GM21737 (cell line): ENCODE measurements around the gene COL26A1.
"Not testable (repeated sequence)": the region's sequence is repeated elsewhere in the genome, so short reads cannot be mapped to it uniquely, and the experiment has no call there.

Experiments used
- ATAC-seq: cut with Tn5 transposase; IDR thresholded peaks from one replicate; pipeline ENCODE4 v1.9.1; 2021; ENCODE audit warnings: mild to moderate bottlenecking, moderate library complexity; ENCODE audit not compliant: unreplicated experiment

The COL26A1 gene

DNA sequence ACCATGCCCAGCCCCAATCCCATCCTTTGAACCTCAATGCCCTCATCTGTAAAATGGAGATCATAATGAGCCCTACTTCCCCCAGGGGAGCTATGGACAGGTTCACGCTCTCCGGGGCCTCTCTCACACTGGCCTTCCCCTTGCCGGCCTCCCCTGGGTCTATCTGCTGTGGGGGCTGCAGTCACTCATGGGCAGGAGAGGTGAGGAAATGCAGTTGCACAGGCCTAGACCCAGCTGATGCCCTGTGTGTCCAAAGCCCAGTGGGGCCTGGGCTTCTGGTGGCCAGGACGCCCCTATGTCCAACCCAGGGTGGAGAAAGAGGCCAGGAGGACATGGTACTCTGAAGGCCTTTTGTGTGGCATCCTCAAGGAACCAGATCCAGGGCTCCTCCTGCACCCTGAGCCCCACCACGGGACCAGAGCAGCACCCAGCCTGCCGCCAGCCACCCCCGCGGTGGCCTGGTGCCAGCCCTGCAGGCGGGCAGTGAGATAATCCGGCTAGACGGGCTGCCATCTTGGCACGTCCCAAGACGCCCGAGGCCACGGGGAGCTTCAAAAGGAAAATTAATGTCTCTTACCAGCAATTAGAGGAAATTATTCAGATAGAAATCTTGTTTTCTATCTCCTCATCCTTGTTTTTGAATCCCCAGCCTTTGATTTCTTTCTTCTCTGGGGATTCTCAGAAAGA, 227.4 kb downstream of the COL26A1 start:
- no peak for ATAC-seq

GRCh38 chr7:101590663-101591435, 228.2 kb downstream of the COL26A1 start:
- ATAC-seq = no peak

DNA sequence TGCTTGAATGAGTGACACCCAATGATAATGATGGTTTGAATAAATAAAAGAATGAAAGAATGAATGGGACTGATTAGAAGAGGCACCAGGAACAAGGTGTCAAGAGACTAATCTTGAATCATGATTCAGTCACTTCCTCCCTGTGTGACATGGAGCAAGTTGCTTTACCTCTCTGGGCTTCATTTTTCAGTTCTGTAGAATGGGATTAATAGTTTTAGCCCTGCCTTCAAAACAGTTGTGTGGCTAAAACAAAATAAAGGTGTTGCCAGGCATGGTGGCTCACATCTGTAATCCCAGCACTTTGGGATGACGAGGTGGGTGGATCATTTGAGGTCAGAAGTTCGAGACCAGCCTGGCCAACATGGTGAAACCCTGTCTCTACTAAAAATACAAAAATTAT, 228.8 kb downstream of the COL26A1 start:
- no peak for ATAC-seq

- ATAC-seq = no peak
These were observed 230.9 kb downstream of the COL26A1 start for GRCh38 chr7:101593556-101593955.

- no peak for ATAC-seq
These were observed 232.1 kb downstream of the COL26A1 start for GRCh38 chr7:101594790-101595189.

- no peak for ATAC-seq
These were observed 232.6 kb downstream of the COL26A1 start for GRCh38 chr7:101595246-101595645.

DNA sequence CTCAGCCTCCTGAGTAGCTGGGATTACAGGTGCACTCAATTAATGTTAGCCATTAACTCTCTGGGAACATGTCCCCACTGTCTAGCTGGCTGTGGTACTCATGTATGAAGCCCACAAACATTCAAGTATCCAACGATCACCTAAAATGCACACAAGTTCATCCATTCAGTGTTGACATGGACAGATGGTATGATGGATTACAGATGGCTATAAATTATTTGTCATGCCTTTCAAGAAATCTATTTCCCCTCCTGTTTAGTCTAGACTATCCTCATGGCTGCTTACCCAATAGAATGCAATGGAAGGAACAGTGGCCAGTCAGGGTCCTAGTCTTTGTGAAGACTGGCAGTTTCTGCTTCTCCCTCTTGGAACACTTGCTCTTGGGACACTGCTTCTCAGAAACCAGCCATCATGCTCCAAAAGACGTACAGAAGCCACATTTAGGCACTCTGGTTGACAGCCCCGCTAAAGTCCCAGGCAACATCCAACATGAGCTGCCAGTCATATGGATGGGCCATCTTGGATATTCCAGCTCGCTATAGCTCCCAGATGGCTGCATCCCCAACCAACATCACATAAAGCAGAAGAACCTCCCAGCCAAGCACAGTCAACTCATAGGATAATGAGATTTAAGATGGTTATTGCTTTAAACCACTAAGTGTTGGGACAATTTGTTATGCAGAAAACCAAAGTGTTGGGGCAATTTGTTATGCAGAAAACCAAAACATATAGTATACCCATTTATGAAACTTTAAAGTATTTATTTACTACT, 233.3 kb downstream of the COL26A1 start:
- no peak for ATAC-seq

DNA sequence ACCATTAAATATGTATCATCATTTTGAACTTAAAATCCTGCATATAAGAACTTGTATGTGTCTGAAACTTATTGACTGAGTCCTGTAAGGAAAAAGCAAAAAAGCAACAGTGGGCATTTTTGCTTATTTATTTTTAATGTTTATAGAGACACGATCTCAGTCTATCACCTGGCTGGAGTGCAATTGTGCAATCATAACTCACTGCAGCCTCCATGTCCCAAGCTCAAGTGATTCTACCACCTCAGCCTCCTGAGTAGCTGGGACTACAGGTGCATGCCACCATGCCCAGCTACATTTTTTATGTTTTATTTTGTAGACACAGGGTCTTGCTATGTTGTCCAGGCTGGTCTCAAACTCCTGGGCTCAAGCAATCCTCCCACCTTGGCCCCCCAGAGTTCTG, 234.2 kb downstream of the COL26A1 start:
- no peak for ATAC-seq

GRCh38 chr7:101597941-101598340, 235.3 kb downstream of the COL26A1 start:
- no peak for ATAC-seq

GRCh38 chr7:101598422-101598985, 235.8 kb downstream of the COL26A1 start:
- ATAC-seq = no peak

DNA sequence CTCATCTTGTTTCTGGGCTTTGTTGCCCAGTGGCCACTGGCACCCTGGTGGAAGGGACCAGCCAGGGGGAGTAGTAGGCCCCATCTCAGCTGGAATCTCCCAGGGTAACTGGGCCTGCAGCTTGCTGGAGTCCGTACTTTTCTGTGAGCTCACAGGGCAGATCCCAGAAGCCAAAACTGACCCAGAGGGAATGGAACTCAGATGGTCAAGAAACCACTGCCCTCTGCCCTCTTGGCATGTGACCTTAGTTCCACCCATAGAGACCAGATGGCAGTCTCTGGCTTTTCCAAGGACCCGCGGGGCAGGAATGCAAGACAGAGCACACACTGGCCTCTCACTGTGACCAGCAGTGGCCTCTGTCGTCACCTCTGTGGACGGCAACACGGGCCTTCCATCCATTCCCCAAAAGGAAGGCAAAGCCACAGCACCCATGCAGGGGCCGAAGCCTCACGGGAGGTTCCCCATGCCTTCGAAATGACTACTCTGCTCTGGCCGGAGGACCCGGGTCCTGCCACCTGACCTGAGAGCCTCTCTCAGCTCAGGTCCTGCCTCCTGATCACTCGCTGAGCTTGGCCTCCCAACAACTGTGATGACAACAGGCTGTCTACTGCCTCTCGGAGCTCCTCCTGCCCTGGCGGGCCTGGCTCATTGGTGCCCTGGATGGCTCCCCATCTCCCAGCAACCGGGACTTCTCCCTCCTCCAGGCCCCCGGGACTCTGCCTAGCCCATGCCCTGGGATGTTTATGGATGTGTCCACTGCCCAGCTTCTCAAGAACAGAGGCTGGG, 236.5 kb downstream of the COL26A1 start:
- no peak for ATAC-seq

GRCh38 chr7:101599787-101600186, 237.1 kb downstream of the COL26A1 start:
- no peak for ATAC-seq

DNA sequence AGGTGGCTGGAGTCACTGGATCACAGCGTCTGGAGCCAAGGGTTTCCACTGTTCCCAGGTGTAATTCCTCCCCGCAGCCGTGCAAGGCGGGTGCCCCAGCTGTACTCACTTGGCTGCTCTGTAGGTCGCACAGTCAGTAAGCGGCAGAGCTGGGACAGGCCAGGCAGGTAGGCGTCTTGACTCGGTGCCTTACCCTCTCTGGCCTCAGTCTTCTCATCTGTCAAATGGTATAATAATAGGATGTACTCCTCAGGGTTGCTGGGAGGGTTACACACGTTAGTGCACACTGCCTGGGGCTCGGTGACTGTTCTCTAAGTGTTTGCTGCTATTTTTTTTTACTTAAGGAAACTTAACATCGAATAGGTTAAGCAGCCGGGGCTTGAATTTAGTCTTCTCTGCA, 239.4 kb downstream of the COL26A1 start:
- ATAC-seq = no peak

- no peak for ATAC-seq
These were observed 240.0 kb downstream of the COL26A1 start for GRCh38 chr7:101602484-101603241.

DNA sequence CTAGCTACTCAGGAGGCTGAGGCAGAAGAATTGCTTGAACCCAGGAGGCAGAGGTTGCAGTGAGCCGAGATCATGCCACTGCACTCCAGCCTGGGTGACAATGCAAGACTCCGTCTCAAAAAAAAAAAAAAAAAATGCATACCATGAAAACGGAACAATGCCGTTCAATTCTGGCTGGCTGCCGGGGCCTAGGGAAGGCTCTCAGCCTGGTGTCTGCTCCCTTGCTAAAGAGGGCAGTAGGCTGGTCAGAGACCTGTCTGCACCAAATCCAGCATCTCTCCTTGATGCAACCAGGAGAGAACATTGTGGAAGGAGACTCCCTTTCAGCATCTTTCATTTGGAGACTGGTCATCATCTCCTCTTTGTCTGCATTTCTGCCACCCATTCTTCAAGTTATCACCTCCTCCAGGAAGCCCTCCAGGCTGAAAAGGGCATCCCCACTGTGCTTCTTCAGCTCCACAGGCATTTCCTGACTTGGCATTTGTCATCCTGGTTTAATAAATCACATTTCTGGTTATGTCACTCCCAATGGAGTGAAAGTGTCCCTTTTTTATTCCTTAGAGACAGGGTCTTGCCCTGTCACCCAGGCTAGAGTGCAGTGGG, 241.8 kb downstream of the COL26A1 start:
- no peak for ATAC-seq

DNA sequence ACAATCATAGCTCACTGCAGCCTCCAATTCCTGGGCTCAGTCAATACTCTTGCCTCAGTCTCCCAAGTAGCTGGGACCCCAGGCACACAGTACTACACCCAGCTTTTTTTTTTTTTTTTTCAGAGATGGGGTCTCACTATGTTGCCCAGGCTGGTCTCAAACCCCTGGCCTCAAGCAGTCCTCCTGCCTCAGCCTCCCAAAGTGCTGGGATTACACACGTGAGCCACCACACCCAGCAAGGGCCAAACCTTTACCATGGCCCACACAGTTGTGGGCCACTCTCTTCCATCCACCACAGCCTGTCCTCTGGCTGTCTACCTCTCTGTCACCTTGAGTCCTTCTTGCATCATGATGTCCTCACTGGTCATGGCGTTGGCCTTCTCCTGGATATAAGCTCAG, 242.3 kb downstream of the COL26A1 start:
- ATAC-seq = not testable (repeated sequence)

DNA sequence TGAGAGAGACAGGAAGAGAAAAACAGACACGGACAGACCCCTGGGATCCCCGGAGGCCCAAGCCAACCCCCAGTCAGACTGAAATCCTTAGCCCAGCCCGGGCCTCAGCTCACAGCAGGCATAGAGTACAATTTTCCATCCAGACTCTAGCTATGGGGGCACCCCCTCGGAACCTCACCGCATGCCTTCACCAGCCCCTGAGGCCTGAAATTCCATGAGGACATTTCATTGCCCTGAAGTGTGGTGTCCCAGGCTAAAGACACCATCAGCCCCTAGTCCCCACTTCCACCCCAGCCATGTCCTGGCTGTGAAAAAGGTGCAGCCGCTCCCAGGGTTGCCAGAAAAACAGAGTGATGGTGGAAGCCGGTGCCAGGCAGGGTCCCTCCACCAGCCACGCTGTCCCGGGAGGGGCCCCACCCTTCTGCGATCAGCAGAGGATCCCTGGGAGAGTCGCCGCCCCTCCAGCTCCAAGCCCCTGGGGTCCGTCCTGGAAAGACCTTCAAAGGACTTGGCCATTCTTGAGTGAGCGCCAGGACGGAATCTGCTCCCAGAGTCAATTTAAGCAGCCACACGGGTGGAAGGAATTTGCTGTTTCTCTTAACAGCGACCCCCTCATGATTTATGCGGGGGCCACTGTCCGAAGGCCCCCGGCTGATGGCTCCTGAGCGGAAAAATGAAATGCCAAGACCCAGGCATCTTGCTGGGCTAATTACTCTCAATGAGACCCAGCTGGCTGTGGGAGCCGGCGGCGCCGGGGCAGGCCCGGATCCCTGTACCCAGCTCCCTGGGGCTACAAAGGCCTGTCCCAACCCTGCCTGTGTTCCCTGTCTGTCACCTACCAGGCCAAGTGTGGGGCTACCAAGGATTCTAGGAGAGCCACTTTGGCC, 243.2 kb downstream of the COL26A1 start:
- no peak for ATAC-seq

GRCh38 chr7:101606498-101606923, 243.8 kb downstream of the COL26A1 start:
- no peak for ATAC-seq
